Upper lobe of left lung (tissue), 4 donors: Measurements from ENCODE around the gene RAI14.

Source experiments
- POLR2A ChIP-seq, 4 donors: fragments of 450-650 bp; IDR thresholded peaks; one replicate each; pipeline ENCODE4 v1.5.1; 2016 to 2017; ENCODE audit warnings: antibody characterized with exemption in 4 of 4, mild to moderate bottlenecking in 2 of 4
- POLR2AphosphoS5 ChIP-seq, 2 donors: sonication (generic); formaldehyde crosslinking; IDR thresholded peaks; one replicate each; pipeline ENCODE4 v1.5.1; 2017; ENCODE audit warnings: antibody characterized with exemption in 2 of 2
- TF ChIP-seq, protein P1 (sequence below), 6 experiments: fragments of 450-650 bp in 4 of 6; fragments of 200-600 bp in 2 of 6; sonication (generic) in 2 of 6; IDR thresholded peaks; one replicate each; pipeline ENCODE4 v1.5.1; 2016 to 2019; ENCODE audit warnings: antibody characterized with exemption in 6 of 6

GRCh38 chr5:34707451-34708107 lies 51.5 kb downstream of the RAI14 start:
- TF ChIP-seq POLR2AphosphoS5 (IDR thresholded peaks at IDR 0.05) = no peak
- TF ChIP-seq, protein P1, sequence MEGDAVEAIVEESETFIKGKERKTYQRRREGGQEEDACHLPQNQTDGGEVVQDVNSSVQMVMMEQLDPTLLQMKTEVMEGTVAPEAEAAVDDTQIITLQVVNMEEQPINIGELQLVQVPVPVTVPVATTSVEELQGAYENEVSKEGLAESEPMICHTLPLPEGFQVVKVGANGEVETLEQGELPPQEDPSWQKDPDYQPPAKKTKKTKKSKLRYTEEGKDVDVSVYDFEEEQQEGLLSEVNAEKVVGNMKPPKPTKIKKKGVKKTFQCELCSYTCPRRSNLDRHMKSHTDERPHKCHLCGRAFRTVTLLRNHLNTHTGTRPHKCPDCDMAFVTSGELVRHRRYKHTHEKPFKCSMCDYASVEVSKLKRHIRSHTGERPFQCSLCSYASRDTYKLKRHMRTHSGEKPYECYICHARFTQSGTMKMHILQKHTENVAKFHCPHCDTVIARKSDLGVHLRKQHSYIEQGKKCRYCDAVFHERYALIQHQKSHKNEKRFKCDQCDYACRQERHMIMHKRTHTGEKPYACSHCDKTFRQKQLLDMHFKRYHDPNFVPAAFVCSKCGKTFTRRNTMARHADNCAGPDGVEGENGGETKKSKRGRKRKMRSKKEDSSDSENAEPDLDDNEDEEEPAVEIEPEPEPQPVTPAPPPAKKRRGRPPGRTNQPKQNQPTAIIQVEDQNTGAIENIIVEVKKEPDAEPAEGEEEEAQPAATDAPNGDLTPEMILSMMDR (IDR thresholded peaks at IDR 0.05) = no peak
- no peak for TF ChIP-seq POLR2A (IDR thresholded peaks at IDR 0.05)
